Endothelial cell of umbilical vein (primary cell): ENCODE measurements around the gene PITPNM3.

Experiments used
- CTCF ChIP-seq, 2 donors: IDR thresholded peaks; 1 replicate in 1 of 2; 2 replicates in 1 of 2; pipeline ENCODE4 v1.5.1; 2011; ENCODE audit warnings: low read length in 2 of 2, mild to moderate bottlenecking in 2 of 2, moderate library complexity in 2 of 2, control low read depth in 1 of 2, inconsistent platforms in 1 of 2, low read depth in 1 of 2; ENCODE audit not compliant: insufficient read depth in 1 of 2; ENCODE audit errors: extremely low read depth in 1 of 2
- EZH2 ChIP-seq: IDR thresholded peaks from 2 replicates; pipeline ENCODE4 v1.6.1; 2012; ENCODE audit warnings: borderline replicate concordance, low read depth, mild to moderate bottlenecking, moderate library complexity, low read length, inconsistent platforms; ENCODE audit not compliant: severe bottlenecking
- FOS ChIP-seq: IDR thresholded peaks from 2 replicates; pipeline ENCODE4 v1.6.1; 2011; ENCODE audit warnings: mild to moderate bottlenecking, low read length, moderate library complexity, borderline replicate concordance; ENCODE audit not compliant: insufficient read depth
- MAX ChIP-seq: IDR thresholded peaks from 2 replicates; pipeline ENCODE4 v1.6.1; 2011; ENCODE audit not compliant: insufficient read depth, insufficient read length
- MYC ChIP-seq: IDR thresholded peaks from one replicate; pipeline ENCODE4 v1.6.1; 2011; ENCODE audit warnings: mild to moderate bottlenecking, low read depth, low read length
- POLR2A ChIP-seq: IDR thresholded peaks from 2 replicates; pipeline ENCODE4 v1.6.1; 2012; ENCODE audit warnings: low read depth, mild to moderate bottlenecking, control low read depth, low read length
- POLR2AphosphoS5 ChIP-seq: IDR thresholded peaks from 2 replicates; pipeline ENCODE4 v1.6.1; 2012; ENCODE audit warnings: low read depth, mild to moderate bottlenecking, control low read depth, low read length, moderate library complexity; ENCODE audit not compliant: insufficient read depth

- TF ChIP-seq POLR2AphosphoS5: no peak
- TF ChIP-seq EZH2: no peak
- no peak for TF ChIP-seq CTCF (IDR thresholded peaks at IDR 0.05; ENCODE audit: extremely low read depth in 1 of 2, insufficient read depth in 1 of 2, low read depth in 1 of 2, low read length in 2 of 2)
- no peak for TF ChIP-seq POLR2A
- TF ChIP-seq MAX: no peak
- TF ChIP-seq MYC: no peak
- no peak for TF ChIP-seq FOS
These were observed 54.2 kb downstream of the PITPNM3 start for GRCh38 chr17:6502142-6502541.
